ENCODE data around the gene ZSCAN10.
A peak's percentile ranks its signal among the peaks of the same experiment; 100 is the strongest.
"Not testable (repeated sequence)": the region's sequence is repeated elsewhere in the genome, so short reads cannot be mapped to it uniquely, and the experiment has no call there.

The ZSCAN10 gene

DNA sequence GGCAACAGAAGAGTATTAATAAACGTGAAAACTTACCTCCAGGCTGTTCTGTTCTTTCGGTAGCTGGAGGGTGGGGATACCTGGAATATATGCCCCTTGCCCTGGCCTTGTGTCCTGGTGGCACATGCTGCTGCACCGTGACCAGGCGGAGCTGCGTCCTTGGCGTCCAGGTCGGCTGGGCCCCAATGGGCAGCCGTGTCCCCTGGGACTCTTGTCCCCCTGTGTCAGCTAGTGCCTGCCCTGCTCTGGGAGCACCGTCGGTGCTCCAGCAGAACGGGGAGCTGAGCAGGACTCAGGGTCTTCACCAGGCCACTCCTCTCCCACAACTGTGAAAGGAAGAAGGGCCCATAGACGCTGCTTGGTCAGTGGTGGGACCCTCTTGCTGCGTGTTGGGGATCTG lies 43.7 kb upstream of the ZSCAN10 start:
- H3K9ac ChIP-seq (ENCODE audit: low read depth, low read length), result no peak overlapping the region
- no peaks in the 10 kb centered on the region for H3K27me3 ChIP-seq (ENCODE audit: control insufficient read depth, insufficient read depth, low read length)
- H3K4me1 ChIP-seq (ENCODE audit: control insufficient read depth, insufficient read depth, low read length), result no peaks in the 10 kb centered on the region
- H3K27ac ChIP-seq (ENCODE audit: low read depth, low read length), result no peak overlapping the region
- H3K9me3 ChIP-seq (ENCODE audit: control insufficient read depth, insufficient read depth, low read length), result no peaks in the 10 kb centered on the region
- peaks cover 18% of the 10 kb centered on the region for H3K36me3 ChIP-seq (ENCODE audit: control insufficient read depth, insufficient read depth, low read length)
- H3K4me3 ChIP-seq (ENCODE audit: low read depth, low read length), result no peak overlapping the region

DNA sequence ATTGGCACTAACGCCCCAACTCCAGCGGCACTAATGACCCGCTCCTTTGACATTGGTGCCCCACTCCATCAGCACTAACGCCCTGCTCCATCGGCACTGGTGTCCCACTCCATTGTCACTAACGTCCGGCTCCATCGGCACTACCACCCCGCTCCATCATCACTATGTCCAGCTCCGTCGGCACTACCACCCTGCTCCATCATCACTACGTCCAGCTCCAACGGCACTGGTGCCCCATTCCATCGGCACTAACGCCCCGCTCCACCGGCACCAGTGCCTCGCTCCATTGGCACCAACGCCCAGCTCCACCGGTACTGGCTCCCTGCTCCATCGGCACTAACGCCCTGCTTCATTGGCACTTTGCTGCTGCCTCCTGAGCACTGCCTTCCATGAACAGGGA lies 43.2 kb upstream of the ZSCAN10 start:
- H3K4me1 ChIP-seq (ENCODE audit: control insufficient read depth, insufficient read depth, low read length), result no peaks in the 10 kb centered on the region
- no peaks in the 10 kb centered on the region for H3K27me3 ChIP-seq (ENCODE audit: control insufficient read depth, insufficient read depth, low read length)
- H3K27ac ChIP-seq (ENCODE audit: low read depth, low read length), result no peak overlapping the region
- peaks cover 18% of the 10 kb centered on the region for H3K36me3 ChIP-seq (ENCODE audit: control insufficient read depth, insufficient read depth, low read length)
- no peak overlapping the region for H3K4me3 ChIP-seq (ENCODE audit: low read depth, low read length)
- H3K9ac ChIP-seq (ENCODE audit: low read depth, low read length), result no peak overlapping the region
- no peaks in the 10 kb centered on the region for H3K9me3 ChIP-seq (ENCODE audit: control insufficient read depth, insufficient read depth, low read length)

DNA sequence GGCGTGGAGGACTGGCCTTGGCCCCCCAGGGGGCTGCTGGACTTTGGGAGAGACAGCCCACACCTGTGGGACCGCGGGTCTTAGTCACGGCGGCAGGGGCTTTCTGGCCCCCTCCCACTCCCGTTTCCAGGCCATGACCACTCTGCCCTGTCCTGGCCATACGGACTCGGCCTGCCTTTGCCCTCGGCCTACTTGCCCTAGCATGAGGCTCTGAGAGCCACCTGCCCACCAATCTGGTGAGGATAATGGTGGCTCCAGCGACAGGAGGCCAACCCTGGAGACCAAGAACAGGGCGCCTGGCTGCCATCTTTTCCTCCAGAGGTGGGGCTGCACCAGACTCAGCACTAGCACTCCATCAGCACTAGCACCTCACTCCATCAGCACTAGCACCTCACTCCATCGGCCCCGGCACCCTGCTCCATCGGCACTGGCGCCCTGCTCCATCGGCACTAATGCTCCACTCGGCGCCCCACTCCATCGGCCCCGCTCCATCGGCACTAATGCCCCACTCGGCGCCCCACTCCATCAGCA lies 42.8 kb upstream of the ZSCAN10 start:
- Histone ChIP-seq H3K36me3 (ENCODE audit: control insufficient read depth, insufficient read depth, low read length) (peaks cover 18% of the 10 kb centered on the region), H3K27me3 (ENCODE audit: control insufficient read depth, insufficient read depth, low read length) (no peaks in the 10 kb centered on the region), H3K27ac (ENCODE audit: low read depth, low read length) (no peak overlapping the region), H3K4me3 (ENCODE audit: low read depth, low read length) (no peak overlapping the region), H3K4me1 (ENCODE audit: control insufficient read depth, insufficient read depth, low read length) (no peaks in the 10 kb centered on the region), H3K9ac (ENCODE audit: low read depth, low read length) (no peak overlapping the region), H3K9me3 (ENCODE audit: control insufficient read depth, insufficient read depth, low read length) (no peaks in the 10 kb centered on the region)

DNA sequence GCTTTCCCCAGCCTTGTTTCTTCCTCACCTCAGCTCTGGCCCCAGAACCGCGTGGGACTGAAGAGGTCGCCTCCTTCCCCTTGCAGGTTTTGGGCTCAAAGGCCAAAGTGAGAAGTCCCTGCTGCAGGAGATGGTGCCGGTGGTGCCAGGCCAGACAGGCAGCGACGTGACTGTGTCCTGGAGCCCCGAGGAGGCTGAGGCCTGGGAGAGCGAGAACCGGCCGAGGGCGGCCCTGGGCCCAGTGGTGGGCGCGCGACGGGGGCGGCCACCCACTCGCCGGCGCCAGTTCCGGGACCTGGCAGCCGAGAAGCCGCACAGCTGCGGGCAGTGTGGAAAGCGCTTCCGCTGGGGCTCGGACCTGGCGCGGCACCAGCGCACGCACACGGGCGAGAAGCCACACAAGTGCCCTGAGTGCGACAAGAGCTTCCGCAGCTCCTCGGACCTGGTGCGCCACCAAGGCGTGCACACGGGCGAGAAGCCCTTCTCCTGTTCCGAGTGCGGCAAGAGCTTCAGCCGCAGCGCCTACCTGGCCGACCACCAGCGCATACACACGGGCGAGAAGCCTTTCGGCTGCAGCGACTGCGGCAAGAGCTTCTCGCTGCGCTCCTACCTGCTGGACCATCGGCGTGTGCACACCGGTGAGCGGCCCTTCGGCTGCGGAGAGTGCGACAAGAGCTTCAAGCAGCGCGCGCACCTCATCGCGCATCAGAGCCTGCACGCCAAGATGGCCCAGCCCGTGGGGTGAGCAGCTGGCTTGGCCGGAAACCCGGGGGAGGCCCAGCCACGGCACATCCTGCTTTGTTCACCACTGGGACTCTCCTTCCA lies 41.7 kb upstream of the ZSCAN10 start:
- Histone ChIP-seq H3K4me1 (ENCODE audit: control insufficient read depth, insufficient read depth, low read length) (no peaks in the 10 kb centered on the region), H3K27me3 (ENCODE audit: control insufficient read depth, insufficient read depth, low read length) (no peaks in the 10 kb centered on the region), H3K36me3 (ENCODE audit: control insufficient read depth, insufficient read depth, low read length) (peaks cover 18% of the 10 kb centered on the region), H3K9me3 (ENCODE audit: control insufficient read depth, insufficient read depth, low read length) (no peaks in the 10 kb centered on the region), H3K9ac (ENCODE audit: low read depth, low read length) (no peak overlapping the region), H3K4me3 (ENCODE audit: low read depth, low read length) (no peak overlapping the region), H3K27ac (ENCODE audit: low read depth, low read length) (no peak overlapping the region)

DNA sequence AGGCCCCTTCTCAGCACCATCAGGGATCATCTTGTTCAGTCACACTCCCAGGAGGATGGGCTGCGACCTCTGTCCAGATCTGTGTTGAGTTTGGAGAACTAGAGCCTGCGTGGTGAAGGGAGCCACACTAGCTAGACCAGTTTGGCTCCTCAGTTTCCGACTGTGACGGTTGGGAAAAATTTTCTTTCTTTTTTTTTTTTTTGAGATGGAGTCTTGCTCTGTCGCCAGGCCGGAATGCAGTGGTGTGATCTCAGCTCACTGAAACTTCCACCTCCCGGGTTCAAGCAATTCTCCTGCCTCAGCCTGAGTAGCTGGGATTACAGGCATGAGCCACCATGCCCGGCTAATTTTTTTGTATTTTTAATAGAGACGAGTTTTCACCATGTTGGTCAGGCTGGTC lies 40.5 kb upstream of the ZSCAN10 start:
- H3K27ac ChIP-seq (ENCODE audit: low read depth, low read length); H3K9me3 ChIP-seq (ENCODE audit: control insufficient read depth, insufficient read depth, low read length); H3K4me3 ChIP-seq (ENCODE audit: low read depth, low read length); H3K27me3 ChIP-seq (ENCODE audit: control insufficient read depth, insufficient read depth, low read length); H3K4me1 ChIP-seq (ENCODE audit: control insufficient read depth, insufficient read depth, low read length); H3K9ac ChIP-seq (ENCODE audit: low read depth, low read length): not testable (repeated sequence)
- H3K36me3 ChIP-seq (ENCODE audit: control insufficient read depth, insufficient read depth, low read length), result peaks cover 18% of the 10 kb centered on the region

DNA sequence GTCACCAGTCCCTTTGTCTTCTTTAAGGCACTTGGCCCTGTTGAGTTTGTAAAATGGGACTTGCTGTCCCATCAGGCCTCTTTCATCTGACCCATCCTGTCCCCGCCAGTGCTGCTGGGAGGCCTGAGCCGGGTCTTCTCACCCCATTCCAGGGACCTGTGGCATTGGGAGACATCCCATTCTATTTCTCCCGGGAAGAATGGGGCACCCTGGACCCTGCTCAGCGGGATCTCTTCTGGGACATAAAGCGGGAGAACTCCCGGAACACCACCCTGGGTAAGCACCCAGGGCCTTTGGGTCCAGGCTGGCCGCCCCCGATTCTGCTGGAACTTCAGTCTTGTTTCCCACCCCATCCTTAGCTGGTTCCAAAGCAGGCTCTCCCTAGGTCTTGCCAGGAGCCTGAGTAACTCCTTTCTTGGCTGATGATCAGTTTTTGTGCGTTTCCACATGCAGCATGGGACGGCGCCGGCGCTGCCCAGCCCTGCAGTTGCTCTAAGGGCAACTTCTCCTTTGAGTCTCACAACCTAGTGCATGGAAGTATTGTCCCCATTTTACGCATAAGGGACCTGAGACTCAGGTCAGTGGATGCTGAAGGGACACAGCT lies 39.8 kb upstream of the ZSCAN10 start:
- H3K4me3 ChIP-seq (ENCODE audit: low read depth, low read length), result no peak overlapping the region

DNA sequence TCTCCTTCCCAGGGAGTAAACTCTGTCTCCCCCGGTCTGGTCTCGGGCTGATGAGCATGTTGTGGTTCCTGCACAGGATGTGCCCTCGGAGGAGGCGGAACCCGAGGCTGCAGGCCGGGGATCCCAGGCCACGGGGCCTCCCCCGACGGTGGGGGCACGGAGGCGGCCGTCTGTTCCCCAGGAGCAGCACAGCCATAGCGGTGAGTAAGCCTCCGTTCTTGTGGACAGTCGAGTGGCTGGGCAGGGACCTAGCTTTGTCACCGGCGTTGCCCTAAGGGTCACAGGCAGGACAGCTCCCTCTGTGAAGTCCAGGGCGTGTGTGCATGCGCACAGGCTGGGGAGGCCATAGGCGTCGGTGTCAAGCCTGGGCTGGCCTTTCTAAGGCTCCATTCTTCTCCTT lies 39.2 kb upstream of the ZSCAN10 start:
- Histone ChIP-seq H3K27me3 (ENCODE audit: control insufficient read depth, insufficient read depth, low read length) (no peaks in the 10 kb centered on the region), H3K9ac (ENCODE audit: low read depth, low read length) (no peak overlapping the region), H3K4me1 (ENCODE audit: control insufficient read depth, insufficient read depth, low read length) (no peaks in the 10 kb centered on the region), H3K27ac (ENCODE audit: low read depth, low read length) (no peak overlapping the region), H3K4me3 (ENCODE audit: low read depth, low read length) (no peak overlapping the region), H3K36me3 (ENCODE audit: control insufficient read depth, insufficient read depth, low read length) (peaks cover 18% of the 10 kb centered on the region), H3K9me3 (ENCODE audit: control insufficient read depth, insufficient read depth, low read length) (no peaks in the 10 kb centered on the region)

More for the DNA sequence above, 39.8 kb upstream of the ZSCAN10 start:
- Histone ChIP-seq H3K36me3 (ENCODE audit: control insufficient read depth, insufficient read depth, low read length) (peaks cover 18% of the 10 kb centered on the region), H3K27me3 (ENCODE audit: control insufficient read depth, insufficient read depth, low read length) (no peaks in the 10 kb centered on the region), H3K9me3 (ENCODE audit: control insufficient read depth, insufficient read depth, low read length) (no peaks in the 10 kb centered on the region), H3K27ac (ENCODE audit: low read depth, low read length) (no peak overlapping the region), H3K4me1 (ENCODE audit: control insufficient read depth, insufficient read depth, low read length) (no peaks in the 10 kb centered on the region), H3K9ac (ENCODE audit: low read depth, low read length) (no peak overlapping the region)

DNA sequence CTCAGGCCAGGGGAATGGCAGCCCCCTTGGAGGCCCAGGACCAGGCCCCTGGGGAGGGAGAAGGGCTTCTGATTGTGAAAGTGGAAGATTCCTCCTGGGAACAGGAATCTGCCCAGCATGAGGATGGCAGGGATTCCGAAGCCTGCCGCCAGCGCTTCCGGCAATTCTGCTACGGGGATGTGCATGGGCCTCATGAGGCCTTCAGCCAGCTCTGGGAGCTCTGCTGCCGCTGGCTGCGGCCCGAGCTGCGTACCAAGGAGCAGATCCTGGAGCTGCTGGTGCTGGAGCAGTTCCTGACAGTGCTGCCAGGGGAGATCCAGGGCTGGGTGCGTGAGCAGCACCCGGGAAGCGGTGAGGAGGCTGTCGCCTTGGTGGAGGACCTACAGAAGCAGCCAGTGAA lies 38.2 kb upstream of the ZSCAN10 start:
- no peaks in the 10 kb centered on the region for H3K9me3 ChIP-seq (ENCODE audit: control insufficient read depth, insufficient read depth, low read length)
- H3K4me1 ChIP-seq (ENCODE audit: control insufficient read depth, insufficient read depth, low read length), result no peaks in the 10 kb centered on the region
- H3K4me3 ChIP-seq (ENCODE audit: low read depth, low read length), result no peak overlapping the region
- H3K9ac ChIP-seq (ENCODE audit: low read depth, low read length), result no peak overlapping the region
- H3K36me3 ChIP-seq (ENCODE audit: control insufficient read depth, insufficient read depth, low read length), result peaks cover 16% of the 10 kb centered on the region
- no peaks in the 10 kb centered on the region for H3K27me3 ChIP-seq (ENCODE audit: control insufficient read depth, insufficient read depth, low read length)
- no peak overlapping the region for H3K27ac ChIP-seq (ENCODE audit: low read depth, low read length)

DNA sequence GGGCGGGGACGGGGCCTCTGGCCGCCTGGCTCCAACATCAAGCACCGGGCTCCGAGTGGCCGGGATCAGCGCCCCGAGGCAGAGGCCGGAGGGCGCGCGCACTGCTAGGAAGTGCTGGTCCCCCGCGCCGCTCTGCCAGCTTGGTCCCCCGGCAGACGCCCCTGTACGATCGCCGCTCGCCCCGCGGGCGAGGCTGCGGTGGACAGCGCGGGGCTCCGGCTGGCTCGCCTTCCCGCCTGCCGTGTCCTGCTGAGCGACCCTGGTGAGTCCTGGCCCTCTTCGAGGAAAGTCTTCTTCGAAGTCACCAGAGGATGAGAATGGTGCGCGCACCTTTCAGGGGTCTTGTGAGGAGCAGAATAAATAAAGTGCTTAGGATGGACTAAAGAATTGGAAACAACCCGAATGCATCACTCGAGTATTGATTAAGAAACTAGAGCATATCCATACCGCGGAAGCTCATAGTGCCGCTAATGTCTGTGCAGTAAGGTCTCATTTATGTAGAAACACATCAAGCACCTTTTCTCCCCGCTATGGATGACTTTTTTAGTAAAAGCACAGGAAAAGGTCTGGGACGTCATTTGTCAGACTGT lies 36.1 kb upstream of the ZSCAN10 start:
- Histone ChIP-seq H3K27me3 (ENCODE audit: control insufficient read depth, insufficient read depth, low read length) (no peaks in the 10 kb centered on the region), H3K4me1 (ENCODE audit: control insufficient read depth, insufficient read depth, low read length) (no peaks in the 10 kb centered on the region), H3K4me3 (ENCODE audit: low read depth, low read length) (peak overlapping the region; percentile 83), H3K27ac (ENCODE audit: low read depth, low read length) (peak overlapping the region; percentile 88), H3K9me3 (ENCODE audit: control insufficient read depth, insufficient read depth, low read length) (no peaks in the 10 kb centered on the region), H3K9ac (ENCODE audit: low read depth, low read length) (peak overlapping the region; percentile 66), H3K36me3 (ENCODE audit: control insufficient read depth, insufficient read depth, low read length) (peaks cover 8% of the 10 kb centered on the region; the same call in 1 of the 2 replicates)

DNA sequence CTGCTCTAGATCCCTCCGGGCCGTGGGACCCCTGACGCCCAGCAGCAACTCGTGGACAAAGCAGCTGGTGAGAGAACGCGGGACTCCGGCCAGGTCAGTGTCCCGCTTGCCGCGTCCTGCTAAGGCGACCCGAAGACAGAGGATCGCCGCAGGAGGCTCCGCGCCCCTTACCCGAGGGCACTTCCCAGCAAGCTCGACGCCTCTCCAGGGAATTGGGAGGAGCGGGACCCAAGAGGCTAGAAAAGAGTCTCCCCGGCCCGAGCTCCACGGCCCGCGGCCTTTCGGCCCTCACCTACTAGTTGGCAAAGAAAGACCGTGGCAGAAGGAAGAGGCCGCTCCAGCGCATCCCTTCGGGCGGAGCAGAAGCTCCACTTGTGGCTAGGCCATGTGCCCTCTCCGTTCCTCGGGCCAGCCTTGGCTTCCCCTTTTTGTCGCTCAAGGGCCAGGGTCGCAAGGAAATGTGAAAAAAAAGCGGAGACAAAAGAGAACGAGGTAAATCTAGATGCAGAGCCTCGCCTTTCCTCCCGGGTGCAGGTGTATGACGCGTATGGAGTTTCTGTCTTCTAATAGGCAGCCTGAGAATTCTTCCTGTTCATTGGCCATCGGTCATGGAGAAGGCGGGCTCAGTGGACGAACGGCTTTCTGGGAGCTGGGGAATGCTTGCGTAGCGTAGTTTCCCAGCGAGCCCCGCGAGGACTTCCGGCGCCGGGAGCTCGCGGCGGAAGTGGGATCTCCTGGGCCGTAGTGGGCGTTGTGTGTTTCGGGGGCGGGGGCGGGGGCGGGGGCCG lies 35.4 kb upstream of the ZSCAN10 start, which contains the start of gene ZNF213:
Gene ZNF213 (plus strand): TSS at position 692 of the 788 bp plus-strand sequence. CDS start 2,252 bp downstream, outside the sequence.
- Histone ChIP-seq H3K36me3 (ENCODE audit: control insufficient read depth, insufficient read depth, low read length) (peaks cover 8% of the 10 kb centered on the region; the same call in 1 of the 2 replicates), H3K4me3 (ENCODE audit: low read depth, low read length) (peak within 1 kb of the TSS; percentile 99), H3K9ac (ENCODE audit: low read depth, low read length) (peak within 1 kb of the TSS; percentile 98), H3K9me3 (ENCODE audit: control insufficient read depth, insufficient read depth, low read length) (no peaks in the 10 kb centered on the region), H3K27me3 (ENCODE audit: control insufficient read depth, insufficient read depth, low read length) (no peaks in the 10 kb centered on the region), H3K4me1 (ENCODE audit: control insufficient read depth, insufficient read depth, low read length) (no peaks in the 10 kb centered on the region), H3K27ac (ENCODE audit: low read depth, low read length) (peak within 1 kb of the TSS; percentile 98)

All from HUES48 (cell line).